Measurements from ENCODE around the gene BMF. TPM values are rescaled to one million over a fixed set of nuclear protein-coding genes. Genes with fewer than 3 reads are reported as not detected.

The BMF gene
- total and polyA plus RNA-seq, 2 donors (not counting 3 experiments of a cell fraction or from before 2014, with no cell fraction given): 8.6 to 9.8 TPM

GRCh38 chr15:40134885-40135284 lies 26.2 kb upstream of the BMF start:
- no peaks in the 10 kb centered on the region for H4K20me1 ChIP-seq (replicated peaks; ENCODE audit: control insufficient read depth, extremely low read depth, insufficient read depth, low read length)
- no peak overlapping the region for H3K4me2 ChIP-seq (ENCODE audit: insufficient read depth, low read length)
- CTCF ChIA-PET: no interaction called here
- H3K79me2 ChIP-seq (ENCODE audit: control insufficient read depth, insufficient read depth, low read length): no peaks in the 10 kb centered on the region
- intact Hi-C loops (cut with micrococcal nuclease): no loop called here
- BruUV-seq (replicated peaks): no TSS peak
- POLR2A ChIA-PET: no interaction called here
- dilution Hi-C loops (cut with MboI; ENCODE audit: extremely low pct_ligation_motif_present, low sequenced_read_pairs): no loop called here
- DNase-seq (ENCODE audit: low read depth, low spot score): no peak
- H3K9me3 ChIP-seq (replicated peaks; ENCODE audit: control insufficient read depth, insufficient read depth, low read length): no peaks in the 10 kb centered on the region
- no peaks in the 10 kb centered on the region for H3K36me3 ChIP-seq (ENCODE audit: control insufficient read depth in 2 of 2, extremely low read depth in 1 of 2, insufficient read depth in 2 of 2, low read length in 2 of 2)
- no peak overlapping the region for H3K4me3 ChIP-seq (replicated peaks in 1 of 3; ENCODE audit: insufficient read depth in 1 of 3, low read depth in 1 of 3, low read length in 3 of 3)
- H3K9me1 ChIP-seq (replicated peaks; ENCODE audit: control insufficient read depth, extremely low read depth, insufficient read depth, low read length): no peaks in the 10 kb centered on the region
- H3K9ac ChIP-seq (replicated peaks; ENCODE audit: extremely low read depth, insufficient read depth, low read length): no peak overlapping the region
- H2AFZ ChIP-seq (ENCODE audit: low read depth, low read length): no peak overlapping the region
- H3K27me3 ChIP-seq (ENCODE audit: control insufficient read depth in 2 of 2, insufficient read depth in 2 of 2, low read length in 2 of 2): peaks cover 0 to 3% of the 10 kb centered on the region in 2 experiments
- no peaks in the 10 kb centered on the region for H3K4me1 ChIP-seq (ENCODE audit: control insufficient read depth, extremely low read depth, insufficient read depth, low read length)
- TF ChIP-seq MYC (IDR thresholded peaks at IDR 0.05; ENCODE audit: low read depth, low read length): no peak
- TF ChIP-seq POLR2A (IDR thresholded peaks at IDR 0.05; ENCODE audit: low read depth, low read length): no peak
- no peak for TF ChIP-seq EZH2 (IDR thresholded peaks at IDR 0.05; ENCODE audit: borderline replicate concordance, low read depth, low read length, severe bottlenecking)
- TF ChIP-seq POLR2AphosphoS5 (IDR thresholded peaks at IDR 0.05; ENCODE audit: insufficient read depth, low read depth, low read length): no peak
- TF ChIP-seq JUN (IDR thresholded peaks at IDR 0.05; ENCODE audit: borderline replicate concordance, insufficient read depth, insufficient read length, low read depth): no peak
- TF ChIP-seq MAX (IDR thresholded peaks at IDR 0.05; ENCODE audit: insufficient read depth, insufficient read length): no peak
- TF ChIP-seq FOS (IDR thresholded peaks at IDR 0.05; ENCODE audit: borderline replicate concordance, insufficient read depth, low read length): no peak
- TF ChIP-seq GATA2 (IDR thresholded peaks at IDR 0.05; ENCODE audit: insufficient read depth, insufficient read length, low read depth, low read length): no peak
- TF ChIP-seq CTCF (IDR thresholded peaks at IDR 0.05; ENCODE audit: extremely low read depth in 1 of 2, insufficient read depth in 1 of 2, low read depth in 1 of 2, low read length in 2 of 2): no peak
- FAIRE-seq: no peak
- H3K27ac ChIP-seq (ENCODE audit: insufficient read depth, low read depth, low read length): no peak overlapping the region

Measured in endothelial cell of umbilical vein (primary cell).